ENCODE results near the gene DENND5B.
"Not testable (repeated sequence)": the region's sequence is repeated elsewhere in the genome, so short reads cannot be mapped to it uniquely, and the experiment has no call there.

DENND5B gene

DNA sequence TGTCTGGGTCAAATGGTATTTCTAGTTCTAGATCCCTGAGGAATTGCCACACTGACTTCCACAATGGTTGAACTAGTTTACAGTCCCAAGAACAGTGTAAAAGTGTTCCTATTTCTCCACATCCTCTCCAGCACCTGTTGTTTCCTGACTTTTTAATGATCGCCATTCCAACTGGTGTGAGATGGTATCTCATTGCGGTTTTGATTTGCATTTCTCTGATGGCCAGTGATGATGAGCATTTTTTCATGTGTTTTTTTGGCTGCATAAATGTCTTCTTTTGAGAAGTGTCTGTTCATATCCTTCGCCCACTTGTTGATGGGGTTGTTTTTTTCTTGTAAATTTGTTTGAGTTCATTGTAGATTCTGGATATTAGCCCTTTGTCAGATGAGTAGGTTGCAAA lies 40.3 kb downstream of the DENND5B start:
- DNase-seq = not testable (repeated sequence)

- no peak for DNase-seq
These were observed 54.3 kb downstream of the DENND5B start for GRCh38 chr12:31536672-31537071.

GRCh38 chr12:31533470-31533869 lies 57.5 kb downstream of the DENND5B start:
- DNase-seq = no peak

DNA sequence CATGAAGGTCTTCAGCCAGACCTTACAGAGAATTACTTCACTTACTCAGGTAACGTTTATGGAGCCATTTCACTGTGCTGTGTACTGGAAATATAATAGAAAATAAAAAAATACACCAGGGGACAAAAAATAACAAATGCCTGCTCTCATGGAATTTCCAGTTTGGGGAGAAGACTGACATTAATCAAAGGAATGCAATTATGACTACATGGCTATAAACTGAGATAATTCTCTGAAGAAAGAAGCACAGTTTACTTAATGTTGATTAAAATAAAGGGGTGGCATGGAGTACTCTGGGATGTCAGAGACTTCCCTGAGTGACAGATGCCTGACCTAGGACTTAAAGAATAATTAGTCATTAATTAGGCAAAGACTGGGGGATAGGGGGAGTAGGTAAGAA lies 59.0 kb downstream of the DENND5B start:
- DNase-seq = no peak

- no peak for DNase-seq
These were observed 62.8 kb downstream of the DENND5B start for GRCh38 chr12:31528095-31528494.

DNA sequence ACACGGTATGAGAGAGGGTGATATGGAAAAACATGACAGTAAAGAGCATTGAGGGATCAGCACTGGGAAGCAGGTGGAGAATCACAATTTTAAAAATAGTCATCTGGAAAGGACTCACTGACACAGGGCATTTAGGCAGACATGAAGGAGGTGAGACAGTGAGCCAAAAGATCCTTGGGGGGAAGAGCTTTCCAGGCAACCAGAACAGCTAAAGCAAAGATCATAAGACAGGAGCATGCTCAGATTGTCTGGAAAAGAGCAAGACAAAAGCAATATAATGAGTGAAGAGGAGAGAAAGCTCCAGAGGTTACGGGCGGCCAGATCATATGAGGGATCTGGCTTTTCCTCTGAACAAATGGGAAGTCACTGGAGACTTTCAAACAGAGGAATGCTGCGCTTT lies 63.9 kb downstream of the DENND5B start:
- no peak for DNase-seq

DNA sequence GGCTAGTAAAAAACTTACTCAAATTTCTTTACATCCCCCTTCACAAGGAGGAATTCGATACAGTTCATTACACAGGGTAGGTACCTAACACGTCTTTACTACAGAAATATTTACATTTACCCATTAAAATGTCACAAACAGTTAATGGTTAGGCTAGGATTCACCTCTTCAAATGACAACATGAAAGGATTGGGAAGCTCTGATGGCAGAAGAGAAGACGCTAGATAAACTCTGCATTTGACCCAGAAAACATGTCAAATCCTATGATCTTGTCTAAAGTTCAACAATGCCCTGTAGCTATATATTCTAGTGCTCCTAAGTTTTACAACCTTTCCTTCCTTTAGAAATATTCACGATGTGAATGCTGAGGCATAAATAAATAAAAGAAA lies 64.8 kb downstream of the DENND5B start:
- no peak for DNase-seq

GRCh38 chr12:31525496-31526157 lies 65.3 kb downstream of the DENND5B start:
- no peak for DNase-seq

DNA sequence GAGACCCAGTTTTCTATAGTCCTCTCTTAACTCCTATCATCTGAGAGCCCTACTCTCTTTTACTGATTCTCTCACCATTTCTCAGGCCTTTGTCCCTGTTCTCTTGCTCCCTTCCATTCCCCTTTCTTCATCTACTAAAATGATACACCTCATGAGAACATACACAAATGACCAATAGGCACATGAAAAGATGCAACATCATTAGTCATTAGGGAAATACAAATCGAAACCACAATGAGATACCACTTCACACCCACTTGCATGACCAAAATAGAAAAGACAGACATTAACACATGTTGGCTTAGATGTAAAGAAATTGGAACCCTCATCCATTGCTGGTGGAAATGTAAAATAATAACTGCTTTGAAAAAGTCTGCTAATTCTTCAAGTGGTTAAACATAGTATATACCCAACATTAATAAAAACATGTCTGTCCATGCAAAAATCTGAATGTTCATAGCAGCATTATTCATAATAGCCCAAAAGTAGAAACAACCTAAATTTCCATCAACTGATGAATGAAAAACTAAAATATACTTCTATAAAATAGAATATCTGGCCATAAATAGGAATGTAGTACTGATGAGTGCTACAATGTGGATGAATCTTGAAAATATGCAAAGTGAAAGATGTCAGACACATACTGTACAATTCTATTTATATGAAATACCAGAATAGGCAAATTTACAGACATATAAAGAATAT lies 66.0 kb downstream of the DENND5B start:
- DNase-seq = no peak

GRCh38 chr12:31523306-31523705 lies 67.6 kb downstream of the DENND5B start:
- DNase-seq = no peak

GRCh38 chr12:31522607-31523006 lies 68.3 kb downstream of the DENND5B start:
- DNase-seq = no peak

DNA sequence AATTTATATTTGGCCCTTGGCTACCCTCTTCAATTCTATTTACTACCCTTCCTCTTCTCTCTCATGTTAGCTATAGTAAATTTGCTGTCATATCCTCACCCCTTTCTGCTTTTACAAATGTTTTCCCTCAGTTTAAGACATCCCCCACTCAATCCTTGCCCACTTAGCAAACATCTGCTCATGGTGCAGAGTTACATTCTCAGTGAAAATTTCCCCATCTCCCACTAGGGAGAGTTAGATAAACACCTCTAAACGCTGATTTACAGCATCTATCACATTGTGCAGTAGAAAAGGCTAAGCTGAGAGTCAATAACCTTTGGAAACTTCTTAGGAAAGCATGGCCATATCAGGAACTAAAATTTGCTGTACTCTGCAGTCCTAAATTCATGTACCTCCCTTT lies 69.0 kb downstream of the DENND5B start:
- no peak for DNase-seq

DNA sequence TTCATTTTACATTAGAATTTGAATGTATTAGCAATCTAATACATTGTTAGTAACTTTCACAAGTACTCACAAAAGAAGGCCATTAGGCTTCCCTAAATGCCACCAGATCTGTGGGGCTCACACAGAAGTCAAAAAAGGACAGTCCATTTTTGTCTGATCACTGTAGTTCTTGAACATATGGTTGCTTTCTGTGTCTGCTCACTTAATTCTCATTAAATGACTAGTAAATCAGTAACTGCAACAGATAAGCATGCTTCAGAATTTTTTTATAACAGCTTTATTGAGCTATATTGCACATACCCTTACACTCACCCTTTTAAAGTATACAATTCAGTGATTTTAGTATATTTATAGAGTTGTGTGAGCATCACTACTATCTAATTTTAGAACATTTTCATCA lies 71.4 kb downstream of the DENND5B start:
- no peak for DNase-seq

- DNase-seq = no peak
These were observed 72.2 kb downstream of the DENND5B start for GRCh38 chr12:31518680-31519227.

GRCh38 chr12:31517994-31518393 lies 72.9 kb downstream of the DENND5B start:
- DNase-seq = no peak

- DNase-seq = no peak
These were observed 74.2 kb downstream of the DENND5B start for GRCh38 chr12:31516702-31517101.

- DNase-seq = no peak
These were observed 76.0 kb downstream of the DENND5B start for GRCh38 chr12:31514912-31515311.

DNA sequence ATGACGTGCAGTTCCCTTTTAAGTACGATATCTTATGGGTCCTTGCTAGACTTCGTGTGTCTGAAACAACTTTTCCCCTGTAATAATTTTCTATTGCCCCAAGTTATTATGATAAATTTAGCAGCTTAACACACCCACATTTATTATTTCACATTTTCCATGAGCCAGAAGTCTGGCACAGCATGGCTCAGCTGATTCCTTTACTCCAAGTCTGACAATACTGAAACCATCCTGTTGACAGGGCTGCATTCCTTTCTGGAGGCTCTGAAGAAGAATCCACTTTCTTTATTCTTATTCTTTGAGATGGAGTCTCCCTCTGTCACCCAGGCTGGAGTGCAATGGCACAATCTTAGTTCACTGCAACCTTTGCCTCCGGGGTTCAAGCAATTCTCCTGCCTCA lies 80.9 kb downstream of the DENND5B start:
- DNase-seq = no peak

GRCh38 chr12:31508436-31509150 lies 82.3 kb downstream of the DENND5B start:
- no peak for DNase-seq

GRCh38 chr12:31507966-31508365 lies 83.0 kb downstream of the DENND5B start:
- no peak for DNase-seq

DNA sequence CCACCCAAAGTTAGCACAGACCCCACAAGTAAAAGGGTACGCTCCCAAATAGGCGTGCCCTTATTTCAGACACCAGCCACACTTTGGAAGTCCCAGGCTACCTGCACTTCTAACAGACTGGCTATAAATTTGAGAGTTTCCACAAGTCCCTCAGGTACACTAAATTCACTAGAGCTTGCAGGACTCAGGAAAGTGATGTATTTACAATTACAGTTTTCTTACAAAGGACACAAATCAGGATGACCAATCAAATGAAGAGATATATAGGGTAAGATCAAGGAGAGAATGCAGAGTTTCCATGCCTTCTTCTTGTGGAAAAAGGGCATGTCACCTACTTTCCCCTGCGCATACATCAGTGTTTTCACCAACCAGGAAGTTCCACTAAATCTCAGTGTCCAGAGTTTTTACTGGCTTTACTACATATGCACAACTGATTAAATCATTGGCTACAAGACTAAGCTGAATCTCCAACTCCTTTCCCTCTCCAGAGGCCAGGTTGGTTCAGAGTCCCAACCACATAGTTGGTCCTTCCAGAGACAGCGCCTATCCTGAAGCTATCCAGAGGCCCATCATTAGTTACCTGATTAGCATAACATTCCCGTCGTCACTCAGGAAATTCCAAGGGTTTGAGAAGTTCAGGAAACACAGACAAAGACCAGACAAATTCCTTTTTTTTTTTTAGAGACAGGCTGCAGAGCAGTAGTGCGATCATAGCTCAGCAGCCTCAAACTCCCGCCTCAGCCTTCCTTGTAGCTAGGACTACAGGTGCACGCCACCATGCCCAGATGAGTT lies 84.2 kb downstream of the DENND5B start:
- DNase-seq = no peak

DNA sequence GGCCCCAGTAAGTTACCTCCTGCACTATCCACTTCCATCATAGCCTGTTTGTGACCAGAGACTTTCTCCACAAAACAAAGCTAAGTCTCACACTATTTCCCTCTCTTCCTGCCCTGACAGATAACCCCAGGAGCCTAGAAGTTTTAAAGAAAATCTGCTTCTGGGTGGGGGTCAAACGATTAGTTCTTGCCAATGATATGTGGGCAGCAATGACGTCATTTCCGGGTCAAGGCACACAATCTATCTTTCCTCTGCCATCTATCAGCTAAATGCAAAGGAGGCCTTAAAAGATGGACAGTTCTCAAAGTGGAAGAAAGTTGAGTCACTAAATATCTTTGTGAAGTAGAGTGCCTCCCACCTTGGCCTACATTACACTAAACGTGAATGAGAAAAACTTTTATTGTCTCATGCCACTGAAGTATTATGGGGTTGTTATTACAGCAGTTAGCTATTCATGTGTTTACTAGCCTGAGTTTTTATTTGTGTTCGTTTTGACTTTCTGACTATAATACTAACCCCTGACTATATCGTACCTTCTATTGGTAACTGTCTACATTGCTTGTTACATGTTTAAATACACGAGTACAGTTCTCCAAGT lies 86.2 kb downstream of the DENND5B start:
- no peak for DNase-seq

GRCh38 chr12:31501014-31501413 lies 89.9 kb downstream of the DENND5B start:
- DNase-seq = not testable (repeated sequence)
